Osteocyte (in vitro differentiated cells): ENCODE data around the gene SDK2. TPM values are rescaled to one million over a fixed set of nuclear protein-coding genes. Genes with fewer than 3 reads are reported as not detected.

ENCODE experiments used
- DNase-seq: peaks from one replicate; pipeline ENCODE4 v3.0.0; 2021; ENCODE audit warnings: mixed read lengths; ENCODE audit not compliant: unreplicated experiment; ENCODE audit errors: extremely low spot score
- H3K27ac Mint-ChIP-seq: one replicate; pipeline ENCODE4 v1.8.0; 2021; ENCODE audit warnings: mild to moderate bottlenecking, mixed read lengths; ENCODE audit not compliant: unreplicated experiment
- H3K27me3 Mint-ChIP-seq: one replicate; pipeline ENCODE4 v1.8.0; 2021; ENCODE audit warnings: mixed read lengths; ENCODE audit not compliant: unreplicated experiment
- H3K36me3 Mint-ChIP-seq: one replicate; pipeline ENCODE4 v1.8.0; 2021; ENCODE audit warnings: mixed read lengths; ENCODE audit not compliant: unreplicated experiment
- H3K4me1 Mint-ChIP-seq: one replicate; pipeline ENCODE4 v1.8.0; 2021; ENCODE audit warnings: mixed read lengths; ENCODE audit not compliant: unreplicated experiment
- H3K4me3 Mint-ChIP-seq: one replicate; pipeline ENCODE4 v1.8.0; 2021; ENCODE audit warnings: mild to moderate bottlenecking, moderate library complexity, mixed read lengths; ENCODE audit not compliant: unreplicated experiment
- H3K9me3 Mint-ChIP-seq: one replicate; pipeline ENCODE4 v1.8.0; 2021; ENCODE audit warnings: mixed read lengths; ENCODE audit not compliant: unreplicated experiment
- CTCF ChIP-seq: fragments of 200-600 bp; sonication (generic); IDR thresholded peaks from 2 replicates; pipeline ENCODE4 v1.5.0; 2021; ENCODE audit warnings: antibody characterized with exemption, mild to moderate bottlenecking, moderate library complexity
- total RNA-seq: library from RNA; stranded (reverse); gene quantifications from 2 replicates; pipeline ENCODE4 v1.2.1, GENCODE V29; 2021

SDK2 gene
- total RNA-seq, 1 donor from 2014 or later, result 16.5 TPM

- DNase-seq, result no peak
- H3K9me3 Mint-ChIP-seq, result no peaks in the 10 kb centered on the region
These were observed 140.7 kb downstream of the SDK2 start for GRCh38 chr17:73503560-73503959.

GRCh38 chr17:73500414-73500999 is 143.7 kb downstream of the SDK2 start:
- Mint-ChIP-seq H3K9me3 (no peaks in the 10 kb centered on the region), H3K4me1 (no peaks in the 10 kb centered on the region), H3K4me3 (no peak overlapping the region), H3K27ac (no peak overlapping the region), H3K27me3 (peaks cover 5% of the 10 kb centered on the region), H3K36me3 (peaks cover 2% of the 10 kb centered on the region)
- TF ChIP-seq CTCF, result no peak
- no peak for DNase-seq

More at GRCh38 chr17:73503560-73503959, 140.7 kb downstream of the SDK2 start:
- H3K36me3 Mint-ChIP-seq, result no peaks in the 10 kb centered on the region
- no peaks in the 10 kb centered on the region for H3K4me1 Mint-ChIP-seq
- peaks cover 5% of the 10 kb centered on the region for H3K27me3 Mint-ChIP-seq
- TF ChIP-seq CTCF, result no peak
- H3K27ac Mint-ChIP-seq, result no peak overlapping the region
- no peak overlapping the region for H3K4me3 Mint-ChIP-seq

GRCh38 chr17:73498886-73499554 is 145.2 kb downstream of the SDK2 start:
- Mint-ChIP-seq H3K4me1 (no peaks in the 10 kb centered on the region), H3K27me3 (peaks cover 5% of the 10 kb centered on the region), H3K36me3 (peaks cover 2% of the 10 kb centered on the region), H3K4me3 (no peak overlapping the region), H3K27ac (no peak overlapping the region), H3K9me3 (no peaks in the 10 kb centered on the region)
- DNase-seq, result no peak
- TF ChIP-seq CTCF, result no peak

- DNase-seq, result no peak
- no peaks in the 10 kb centered on the region for H3K9me3 Mint-ChIP-seq
- H3K4me3 Mint-ChIP-seq, result no peak overlapping the region
- no peak overlapping the region for H3K27ac Mint-ChIP-seq
- peaks cover 2% of the 10 kb centered on the region for H3K36me3 Mint-ChIP-seq
- no peak for TF ChIP-seq CTCF
- H3K27me3 Mint-ChIP-seq, result peaks cover 5% of the 10 kb centered on the region
- H3K4me1 Mint-ChIP-seq, result peaks cover 1% of the 10 kb centered on the region
These were observed 146.1 kb downstream of the SDK2 start for GRCh38 chr17:73498176-73498575.

- Mint-ChIP-seq H3K9me3 (no peaks in the 10 kb centered on the region), H3K27me3 (peaks cover 5% of the 10 kb centered on the region), H3K4me3 (no peak overlapping the region), H3K4me1 (peaks cover 6% of the 10 kb centered on the region), H3K36me3 (peaks cover 2% of the 10 kb centered on the region), H3K27ac (no peak overlapping the region)
- TF ChIP-seq CTCF, result no peak
- no peak for DNase-seq
These were observed 146.5 kb downstream of the SDK2 start for GRCh38 chr17:73497721-73498120.
